K562 (cell line): ENCODE results near the gene SPTBN2. TPM values are rescaled to one million over a fixed set of nuclear protein-coding genes. Genes with fewer than 3 reads are reported as not detected.
A peak's percentile ranks its signal among the peaks of the same experiment; 100 is the strongest.

Source experiments
- CC2D1A ChIP-seq: fragments of 450-650 bp; IDR thresholded peaks from 2 replicates; pipeline ENCODE4 v1.6.1; 2017; ENCODE audit warnings: mild to moderate bottlenecking
- CREM ChIP-seq: IDR thresholded peaks from 2 replicates; pipeline ENCODE4 v1.6.1; 2014; ENCODE audit warnings: antibody characterized with exemption, low read depth
- ELF1 ChIP-seq: fragments of 200-800 bp; sonication (Bioruptor generic); IDR thresholded peaks from 2 replicates; pipeline ENCODE4 v1.6.1; 2016; ENCODE audit warnings: missing genetic modification characterization, missing compliant biosample characterization
- FOXM1 ChIP-seq, 2 experiments: fragments of 450-650 bp in 1 of 2; sonication (generic) in 1 of 2; formaldehyde crosslinking in 1 of 2; IDR thresholded peaks; 2 replicates each; pipeline versions ENCODE4 v1.6.1 to v1.9.0; 2017 to 2022; ENCODE audit warnings: low read depth in 2 of 2, mild to moderate bottlenecking in 2 of 2, missing genetic modification reagents in 1 of 2, moderate library complexity in 1 of 2
- ID3 ChIP-seq, 2 experiments: fragments of 250-450 bp in 1 of 2; fragments of 450-650 bp in 1 of 2; sonication (Bioruptor Pico) in 1 of 2; IDR thresholded peaks; 2 replicates each; pipeline versions ENCODE4 v1.6.1 to v1.8.0; 2016 to 2021; ENCODE audit warnings: mild to moderate bottlenecking in 2 of 2, moderate library complexity in 2 of 2, missing compliant biosample characterization in 1 of 2, missing genetic modification characterization in 1 of 2
- MXD1 ChIP-seq: fragments of 250-450 bp; sonication (Bioruptor Pico); IDR thresholded peaks from 2 replicates; pipeline ENCODE4 v1.8.0; 2021; ENCODE audit warnings: borderline replicate concordance, mild to moderate bottlenecking, moderate library complexity; ENCODE audit not compliant: poor library complexity, severe bottlenecking
- NBN ChIP-seq: fragments of 450-650 bp; IDR thresholded peaks from 2 replicates; pipeline ENCODE4 v1.6.1; 2016; ENCODE audit warnings: low read depth, mild to moderate bottlenecking
- PCBP1 ChIP-seq: fragments of 200-400 bp; formaldehyde crosslinking; IDR thresholded peaks from 2 replicates; pipeline ENCODE4 v1.6.1; 2018; ENCODE audit warnings: mild to moderate bottlenecking, low read depth, low read length; ENCODE audit not compliant: poor library complexity, severe bottlenecking
- PKNOX1 ChIP-seq: fragments of 450-650 bp; IDR thresholded peaks from 2 replicates; pipeline ENCODE4 v1.6.1; 2016
- POLR2AphosphoS2 ChIP-seq: IDR thresholded peaks from 2 replicates; pipeline ENCODE4 v1.6.1; 2012; ENCODE audit warnings: low read length, improper control_type of control experiment
- PTRF ChIP-seq: fragments of 450-650 bp; IDR thresholded peaks from 2 replicates; pipeline ENCODE4 v1.6.1; 2016; ENCODE audit warnings: mild to moderate bottlenecking, missing genetic modification characterization, missing compliant biosample characterization
- PYGO2 ChIP-seq: fragments of 450-650 bp; IDR thresholded peaks from 2 replicates; pipeline ENCODE4 v1.6.1; 2016; ENCODE audit warnings: mild to moderate bottlenecking, missing genetic modification characterization, moderate library complexity, missing compliant biosample characterization
- RB1 ChIP-seq: fragments of 450-650 bp; IDR thresholded peaks from 2 replicates; pipeline ENCODE4 v1.6.1; 2017; ENCODE audit warnings: low read depth, mild to moderate bottlenecking
- RBM17 ChIP-seq: fragments of 200-400 bp; formaldehyde crosslinking; IDR thresholded peaks from 2 replicates; pipeline ENCODE4 v1.6.1; 2017; ENCODE audit warnings: low read depth, mild to moderate bottlenecking, low read length, borderline replicate concordance
- RBM25 ChIP-seq: fragments of 200-400 bp; formaldehyde crosslinking; IDR thresholded peaks from 2 replicates; pipeline ENCODE4 v1.6.1; 2018; ENCODE audit warnings: low read length, low read depth, moderate library complexity; ENCODE audit not compliant: severe bottlenecking
- RNF2 ChIP-seq: sonication (generic); IDR thresholded peaks from 2 replicates; pipeline ENCODE4 v1.6.1; 2016
- SP2 ChIP-seq: IDR thresholded peaks from 2 replicates; pipeline ENCODE4 v1.6.1; 2011; ENCODE audit warnings: mild to moderate bottlenecking, low read depth, low read length, moderate library complexity; ENCODE audit not compliant: poor library complexity, severe bottlenecking; ENCODE audit errors: extremely low read depth
- TRIM24 ChIP-seq, 2 experiments: fragments of 450-650 bp; IDR thresholded peaks; 2 replicates each; pipeline ENCODE4 v1.6.1; 2016
- ZNF175 ChIP-seq: fragments of 200-800 bp; sonication (Bioruptor generic); IDR thresholded peaks from 2 replicates; pipeline ENCODE4 v1.6.1; 2016; ENCODE audit warnings: low read depth, mild to moderate bottlenecking, missing genetic modification characterization, missing compliant biosample characterization
- ZNF766 ChIP-seq: fragments of 200-800 bp; sonication (Bioruptor generic); conservative IDR thresholded peaks from 2 replicates; pipeline ENCODE4 v1.6.1; 2016; ENCODE audit warnings: missing genetic modification characterization, missing compliant biosample characterization
- polyA plus RNA-seq, 8 experiments: library from polyadenylated mRNA; depleted of rRNA in 4 of 8; stranded (reverse) in 5 of 8; unstranded in 3 of 8; fragments of >200 nt; fragmentation: Nextera tagmentation in 2 of 8; fragmentation: Illumina TruSeq in 1 of 8; extraction: Ambion mirVana in 2 of 8; extraction: Trizol in 1 of 8; gene quantifications; 2 replicates each; pipeline versions ENCODE4 v1.2.1 to v1.2.3, GENCODE V29; 2011 to 2014; ENCODE audit warnings: inconsistent platforms in 1 of 8, missing spikeins in 1 of 8
- total RNA-seq, 7 experiments: library from RNA; depleted of rRNA in 6 of 7; stranded (reverse); fragments of >200 nt in 6 of 7; fragmentation: Illumina TruSeq in 2 of 7; extraction: Trizol in 2 of 7; gene quantifications; 2 replicates each; pipeline versions ENCODE4 v1.2.1 to v1.2.3, GENCODE V29; 2011 to 2021; ENCODE audit warnings: low replicate concordance in 1 of 7
- TF ChIP-seq, protein P1 (sequence below): fragments of 450-650 bp; formaldehyde crosslinking; IDR thresholded peaks from 2 replicates; pipeline ENCODE4 v1.4.0; 2020; ENCODE audit warnings: mild to moderate bottlenecking, moderate library complexity
- TF ChIP-seq, protein P2 (sequence below): fragments of 250-450 bp; sonication (Bioruptor Pico); IDR thresholded peaks from 2 replicates; pipeline ENCODE4 v1.8.0; 2022; ENCODE audit warnings: moderate library complexity, mild to moderate bottlenecking, inconsistent platforms

The SPTBN2 gene
- total and polyA plus RNA-seq, 9 of the 15 experiments (the other 6 are each of a cell fraction or from before 2014, with no cell fraction given), result 0.38 to 56.5 (median 19.7) TPM

DNA sequence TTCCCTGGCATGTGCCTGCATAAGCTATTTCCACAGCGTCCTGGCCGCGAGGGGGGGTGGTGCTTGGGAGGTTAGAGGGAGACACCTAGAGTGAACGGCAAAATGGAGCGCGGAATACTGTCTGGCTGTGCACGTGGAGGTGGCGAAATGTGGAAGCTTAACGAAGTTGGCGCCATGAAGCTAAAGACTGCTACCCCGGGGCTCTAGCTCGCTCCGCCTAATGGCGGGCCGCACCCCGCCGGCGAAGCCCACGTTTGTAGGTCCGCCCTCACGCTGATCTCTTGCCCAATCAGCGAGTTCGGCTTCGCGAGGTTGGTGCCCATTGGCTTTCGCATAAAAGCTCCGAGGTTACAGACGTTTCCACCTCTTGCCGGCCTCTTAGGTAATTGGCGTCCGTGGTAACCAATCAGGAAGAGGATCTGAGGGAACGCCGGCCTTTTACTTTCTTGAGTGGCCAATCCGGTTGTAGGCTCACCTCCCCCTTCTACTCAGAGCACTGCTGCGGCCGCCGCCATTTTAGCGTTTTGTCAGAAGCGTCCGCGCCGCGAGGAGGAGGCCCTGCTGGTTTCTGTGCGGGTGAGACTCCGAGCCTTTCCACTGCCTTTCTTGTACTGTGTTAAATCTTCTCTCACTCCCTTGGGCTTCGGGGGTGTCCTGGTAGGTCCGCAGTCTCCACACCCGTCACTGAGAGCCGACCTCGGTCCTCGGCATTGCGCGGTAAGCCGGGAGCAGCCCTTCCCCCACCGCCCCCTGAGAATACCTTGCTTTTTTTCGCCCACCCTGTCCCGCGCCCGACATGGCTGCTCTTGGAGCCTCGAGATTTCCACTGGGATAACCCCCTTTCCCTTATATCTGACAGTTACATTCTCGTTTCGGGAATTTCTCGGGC, 90.6 kb downstream of the SPTBN2 start, which contains the start of gene RBM4 (continued):
- TF ChIP-seq ID3 (CRISPR knock-in tag; IDR thresholded peaks at IDR 0.05) (no peak), ID3 (tag; IDR thresholded peaks at IDR 0.05) (peak; percentile 57; the same call in 1 of the 2 replicates), RBM17 (no peak), PCBP1 (no peak), PKNOX1 (peak; percentile 99), MXD1 (CRISPR knock-in tag) (peak; percentile 67), POLR2AphosphoS2 (peak; percentile 99), RB1 (peak; percentile 72), SP2 (peak; percentile 77), RBM25 (peak; percentile 93), NBN (peak; percentile 78), FOXM1 (IDR thresholded peaks at IDR 0.05; ENCODE audit: low read depth) (0 out of 2 replicates have a peak, but pooled peaks have one; percentile 7), FOXM1 (CRISPR knock-in tag; IDR thresholded peaks at IDR 0.05; ENCODE audit: low read depth) (no peak), RNF2 (peak; percentile 45; the same call in 1 of the 2 replicates), CREM (peak; percentile 71), TRIM24 (IDR thresholded peaks at IDR 0.05) (peak in 1 of 2 experiments; percentile 16; a peak in 1 of 4 replicates), ZNF175 (CRISPR knock-in tag) (peak; percentile 23; the same call in 1 of the 2 replicates), PTRF (tag) (no peak), CC2D1A (peak; percentile 18; the same call in 1 of the 2 replicates), ELF1 (0 out of 2 replicates have a peak, but pooled peaks have one; percentile 8), PYGO2 (tag) (0 out of 2 replicates have a peak, but pooled peaks have one; percentile 26), ZNF766 (CRISPR knock-in tag) (no peak; the same call in 1 of the 2 replicates)
- TF ChIP-seq, protein P1, sequence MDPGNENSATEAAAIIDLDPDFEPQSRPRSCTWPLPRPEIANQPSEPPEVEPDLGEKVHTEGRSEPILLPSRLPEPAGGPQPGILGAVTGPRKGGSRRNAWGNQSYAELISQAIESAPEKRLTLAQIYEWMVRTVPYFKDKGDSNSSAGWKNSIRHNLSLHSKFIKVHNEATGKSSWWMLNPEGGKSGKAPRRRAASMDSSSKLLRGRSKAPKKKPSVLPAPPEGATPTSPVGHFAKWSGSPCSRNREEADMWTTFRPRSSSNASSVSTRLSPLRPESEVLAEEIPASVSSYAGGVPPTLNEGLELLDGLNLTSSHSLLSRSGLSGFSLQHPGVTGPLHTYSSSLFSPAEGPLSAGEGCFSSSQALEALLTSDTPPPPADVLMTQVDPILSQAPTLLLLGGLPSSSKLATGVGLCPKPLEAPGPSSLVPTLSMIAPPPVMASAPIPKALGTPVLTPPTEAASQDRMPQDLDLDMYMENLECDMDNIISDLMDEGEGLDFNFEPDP, result peak; percentile 34; the same call in 1 of the 2 replicates
- TF ChIP-seq, protein P2, sequence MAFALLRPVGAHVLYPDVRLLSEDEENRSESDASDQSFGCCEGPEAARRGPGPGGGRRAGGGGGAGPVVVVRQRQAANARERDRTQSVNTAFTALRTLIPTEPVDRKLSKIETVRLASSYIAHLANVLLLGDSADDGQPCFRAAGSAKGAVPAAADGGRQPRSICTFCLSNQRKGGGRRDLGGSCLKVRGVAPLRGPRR (CRISPR knock-in tag), result no peak; the same call in 1 of the 2 replicates
